Vagina (tissue), 2 donors: ENCODE measurements around the gene AMOT.

Experiments
- POLR2A ChIP-seq, 2 donors: fragments of 450-650 bp; IDR thresholded peaks; one replicate each; pipeline ENCODE4 v1.6.1; 2017; ENCODE audit warnings: antibody characterized with exemption in 2 of 2, mild to moderate bottlenecking in 2 of 2, moderate library complexity in 2 of 2
- TF ChIP-seq, protein P1 (sequence below), 3 experiments: fragments of 450-650 bp in 2 of 3; fragments of 200-600 bp in 1 of 3; sonication (generic) in 1 of 3; IDR thresholded peaks; one replicate each; pipeline ENCODE4 v1.5.1; 2017 to 2019; ENCODE audit warnings: antibody characterized with exemption in 3 of 3, mild to moderate bottlenecking in 2 of 3, moderate library complexity in 2 of 3

DNA sequence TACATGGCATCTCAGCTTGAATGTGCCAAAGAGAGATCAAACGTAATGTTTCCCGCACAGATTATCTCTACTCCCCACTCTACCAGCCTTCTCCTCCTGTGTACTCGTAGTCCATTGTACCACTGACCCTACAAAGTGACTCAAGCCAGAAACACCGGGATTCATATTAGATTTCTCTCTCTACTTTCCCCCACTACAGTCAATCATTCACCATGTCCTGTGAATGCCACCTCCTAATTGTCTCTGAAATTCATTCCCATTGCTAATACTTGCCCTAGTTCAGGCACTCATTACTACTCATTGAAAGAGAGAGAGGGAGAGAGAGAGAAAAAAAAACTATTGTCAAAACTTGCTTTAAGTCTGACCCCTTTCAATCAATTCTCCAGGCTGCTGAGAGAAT lies 82.7 kb downstream of the AMOT start:
- TF ChIP-seq, protein P1, sequence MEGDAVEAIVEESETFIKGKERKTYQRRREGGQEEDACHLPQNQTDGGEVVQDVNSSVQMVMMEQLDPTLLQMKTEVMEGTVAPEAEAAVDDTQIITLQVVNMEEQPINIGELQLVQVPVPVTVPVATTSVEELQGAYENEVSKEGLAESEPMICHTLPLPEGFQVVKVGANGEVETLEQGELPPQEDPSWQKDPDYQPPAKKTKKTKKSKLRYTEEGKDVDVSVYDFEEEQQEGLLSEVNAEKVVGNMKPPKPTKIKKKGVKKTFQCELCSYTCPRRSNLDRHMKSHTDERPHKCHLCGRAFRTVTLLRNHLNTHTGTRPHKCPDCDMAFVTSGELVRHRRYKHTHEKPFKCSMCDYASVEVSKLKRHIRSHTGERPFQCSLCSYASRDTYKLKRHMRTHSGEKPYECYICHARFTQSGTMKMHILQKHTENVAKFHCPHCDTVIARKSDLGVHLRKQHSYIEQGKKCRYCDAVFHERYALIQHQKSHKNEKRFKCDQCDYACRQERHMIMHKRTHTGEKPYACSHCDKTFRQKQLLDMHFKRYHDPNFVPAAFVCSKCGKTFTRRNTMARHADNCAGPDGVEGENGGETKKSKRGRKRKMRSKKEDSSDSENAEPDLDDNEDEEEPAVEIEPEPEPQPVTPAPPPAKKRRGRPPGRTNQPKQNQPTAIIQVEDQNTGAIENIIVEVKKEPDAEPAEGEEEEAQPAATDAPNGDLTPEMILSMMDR (IDR thresholded peaks at IDR 0.05): no peak
- TF ChIP-seq POLR2A (IDR thresholded peaks at IDR 0.05): no peak
